KMS-11 (cell line): ENCODE results near the gene IL31RA.

ENCODE experiments used
- H2AFZ ChIP-seq: fragments of 200-600 bp; sonication (generic); 2 replicates; pipeline ENCODE4 v1.6.1; 2016; ENCODE audit warnings: antibody characterized with exemption, mixed run types, low read depth
- H3K27ac ChIP-seq: fragments of 200-600 bp; sonication (generic); 2 replicates; pipeline ENCODE4 v1.6.1; 2016; ENCODE audit warnings: mild to moderate bottlenecking, mixed run types
- H3K27me3 ChIP-seq: fragments of 200-600 bp; sonication (generic); 2 replicates; pipeline ENCODE4 v1.6.1; 2017; ENCODE audit warnings: mild to moderate bottlenecking, low read depth, mixed run types, moderate library complexity; ENCODE audit not compliant: insufficient read depth
- H3K36me3 ChIP-seq: fragments of 200-600 bp; sonication (generic); 2 replicates; pipeline ENCODE4 v1.6.1; 2017; ENCODE audit warnings: mild to moderate bottlenecking, mixed run types; ENCODE audit not compliant: insufficient read depth
- H3K4me1 ChIP-seq: fragments of 200-600 bp; sonication (generic); 2 replicates; pipeline ENCODE4 v1.6.1; 2016; ENCODE audit warnings: mild to moderate bottlenecking, low read depth, mixed run types; ENCODE audit not compliant: poor library complexity, severe bottlenecking
- H3K4me2 ChIP-seq: fragments of 200-600 bp; sonication (generic); 2 replicates; pipeline ENCODE4 v1.7.0; 2016; ENCODE audit warnings: mild to moderate bottlenecking, mixed run types
- H3K4me3 ChIP-seq: fragments of 200-600 bp; sonication (generic); IDR thresholded peaks from 2 replicates; pipeline ENCODE4 v1.6.1; 2017; ENCODE audit warnings: low read depth, low read length, mixed read lengths; ENCODE audit not compliant: insufficient read depth
- H3K79me2 ChIP-seq: fragments of 200-600 bp; sonication (generic); 2 replicates; pipeline ENCODE4 v1.6.1; 2016; ENCODE audit warnings: low read depth, mixed run types; ENCODE audit not compliant: insufficient read depth
- H3K9ac ChIP-seq: fragments of 200-600 bp; sonication (generic); 2 replicates; pipeline ENCODE4 v1.6.1; 2016; ENCODE audit warnings: mild to moderate bottlenecking, mixed run types
- H4K20me1 ChIP-seq: fragments of 200-600 bp; sonication (generic); 2 replicates; pipeline ENCODE4 v1.6.1; 2016; ENCODE audit warnings: mild to moderate bottlenecking, mixed run types; ENCODE audit not compliant: insufficient read depth
- TF ChIP-seq, protein P1 (sequence below): fragments of 200-600 bp; sonication (generic); conservative IDR thresholded peaks from 2 replicates; pipeline ENCODE4 v1.6.1; 2017; ENCODE audit warnings: low read depth, mild to moderate bottlenecking, antibody characterized with exemption, low read length, moderate library complexity, mixed read lengths

IL31RA gene

DNA sequence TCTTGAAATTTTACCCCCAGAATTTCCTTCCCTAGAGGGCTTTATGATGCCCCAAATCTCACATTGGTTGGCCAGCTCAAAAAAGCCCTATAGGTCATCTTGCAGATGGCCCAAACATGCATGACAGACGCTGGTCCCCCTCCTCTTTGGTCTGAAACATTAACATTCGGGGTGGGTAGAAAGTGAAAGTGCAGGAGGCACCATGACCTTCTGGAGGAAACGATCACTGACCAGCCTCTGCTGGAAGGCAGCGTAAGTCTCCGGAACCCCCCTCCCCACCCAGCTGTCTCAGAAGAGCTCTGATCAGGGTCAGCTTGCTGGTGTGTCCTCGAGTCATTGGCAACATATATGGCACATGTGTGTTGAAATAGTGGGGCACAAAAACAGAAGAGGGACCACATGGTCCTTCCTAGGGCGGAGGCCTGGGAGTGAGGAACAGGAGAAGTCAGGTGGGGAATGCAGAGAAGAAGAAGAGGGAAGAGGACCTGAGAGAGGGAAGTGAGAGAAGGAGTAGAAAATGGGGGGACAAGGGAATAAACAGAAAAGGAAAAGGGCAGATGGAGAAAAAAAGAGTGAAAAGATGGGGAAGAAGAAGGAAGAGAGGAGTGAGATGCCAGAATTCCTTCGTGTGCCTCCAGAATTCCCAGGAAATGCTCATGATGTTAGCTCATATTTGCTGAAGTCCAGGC, 46.2 kb downstream of the IL31RA start:
- H3K79me2 ChIP-seq: no peaks in the 10 kb centered on the region
- H3K27ac ChIP-seq: no peak overlapping the region
- H3K4me3 ChIP-seq: no peak overlapping the region
- no peaks in the 10 kb centered on the region for H4K20me1 ChIP-seq
- TF ChIP-seq, protein P1, sequence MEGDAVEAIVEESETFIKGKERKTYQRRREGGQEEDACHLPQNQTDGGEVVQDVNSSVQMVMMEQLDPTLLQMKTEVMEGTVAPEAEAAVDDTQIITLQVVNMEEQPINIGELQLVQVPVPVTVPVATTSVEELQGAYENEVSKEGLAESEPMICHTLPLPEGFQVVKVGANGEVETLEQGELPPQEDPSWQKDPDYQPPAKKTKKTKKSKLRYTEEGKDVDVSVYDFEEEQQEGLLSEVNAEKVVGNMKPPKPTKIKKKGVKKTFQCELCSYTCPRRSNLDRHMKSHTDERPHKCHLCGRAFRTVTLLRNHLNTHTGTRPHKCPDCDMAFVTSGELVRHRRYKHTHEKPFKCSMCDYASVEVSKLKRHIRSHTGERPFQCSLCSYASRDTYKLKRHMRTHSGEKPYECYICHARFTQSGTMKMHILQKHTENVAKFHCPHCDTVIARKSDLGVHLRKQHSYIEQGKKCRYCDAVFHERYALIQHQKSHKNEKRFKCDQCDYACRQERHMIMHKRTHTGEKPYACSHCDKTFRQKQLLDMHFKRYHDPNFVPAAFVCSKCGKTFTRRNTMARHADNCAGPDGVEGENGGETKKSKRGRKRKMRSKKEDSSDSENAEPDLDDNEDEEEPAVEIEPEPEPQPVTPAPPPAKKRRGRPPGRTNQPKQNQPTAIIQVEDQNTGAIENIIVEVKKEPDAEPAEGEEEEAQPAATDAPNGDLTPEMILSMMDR: no peak
- H3K9ac ChIP-seq: no peak overlapping the region
- H3K4me2 ChIP-seq: no peak overlapping the region
- no peaks in the 10 kb centered on the region for H3K4me1 ChIP-seq
- H2AFZ ChIP-seq: no peak overlapping the region
- no peaks in the 10 kb centered on the region for H3K36me3 ChIP-seq
- no peaks in the 10 kb centered on the region for H3K27me3 ChIP-seq

DNA sequence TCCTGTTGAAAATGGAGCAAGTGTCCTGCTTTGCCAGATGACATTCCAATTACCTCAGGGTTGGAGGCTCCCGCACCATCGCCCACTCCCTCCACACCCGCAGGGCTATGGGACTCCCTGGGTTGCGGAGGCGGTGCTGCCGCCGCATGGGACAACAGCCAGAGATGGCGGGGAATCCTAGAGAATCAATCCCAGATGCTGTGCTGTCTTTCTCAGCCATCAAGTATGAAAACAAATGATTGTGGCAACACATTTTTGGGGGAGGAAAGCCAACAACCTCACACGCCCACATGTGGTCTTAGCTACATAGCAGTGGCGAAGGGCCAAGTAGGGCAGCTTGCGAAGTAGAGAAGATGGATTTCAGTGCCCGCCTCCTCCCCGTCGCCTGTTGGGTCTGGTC, 46.7 kb downstream of the IL31RA start:
- H3K4me2 ChIP-seq: no peak overlapping the region
- H3K9ac ChIP-seq: no peak overlapping the region
- no peak overlapping the region for H2AFZ ChIP-seq
- no peak overlapping the region for H3K4me3 ChIP-seq
- H3K27ac ChIP-seq: no peak overlapping the region
- H3K79me2 ChIP-seq: no peaks in the 10 kb centered on the region
- H3K36me3 ChIP-seq: no peaks in the 10 kb centered on the region
- no peaks in the 10 kb centered on the region for H4K20me1 ChIP-seq
- TF ChIP-seq, protein P1: no peak
- H3K4me1 ChIP-seq: peaks cover 5% of the 10 kb centered on the region
- H3K27me3 ChIP-seq: no peaks in the 10 kb centered on the region

DNA sequence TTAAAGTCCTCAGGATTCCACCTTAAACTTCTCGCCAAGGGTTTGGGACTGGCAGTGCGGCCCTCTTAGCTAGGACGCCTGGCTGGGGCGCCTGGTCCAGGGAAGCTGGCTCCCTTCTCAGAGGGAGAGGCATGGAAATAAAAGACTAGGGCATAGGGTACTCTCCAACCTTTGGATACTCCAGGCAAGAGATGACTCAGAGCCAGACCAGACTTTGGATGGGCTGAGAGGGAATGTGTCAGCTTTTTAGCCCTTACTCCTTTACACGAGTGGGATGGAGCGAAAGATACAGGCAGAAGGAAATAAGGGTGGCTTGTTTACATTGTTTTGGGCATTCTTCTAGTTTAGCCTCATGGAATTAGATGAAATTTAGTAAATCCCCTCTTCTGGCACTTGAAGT, 48.2 kb downstream of the IL31RA start:
- H4K20me1 ChIP-seq: no peaks in the 10 kb centered on the region
- no peak overlapping the region for H3K4me2 ChIP-seq
- no peaks in the 10 kb centered on the region for H3K79me2 ChIP-seq
- H2AFZ ChIP-seq: no peak overlapping the region
- no peak overlapping the region for H3K9ac ChIP-seq
- TF ChIP-seq, protein P1: no peak
- H3K4me3 ChIP-seq: no peak overlapping the region
- H3K36me3 ChIP-seq: no peaks in the 10 kb centered on the region
- H3K4me1 ChIP-seq: peaks cover 17% of the 10 kb centered on the region
- H3K27me3 ChIP-seq: no peaks in the 10 kb centered on the region
- H3K27ac ChIP-seq: no peak overlapping the region

DNA sequence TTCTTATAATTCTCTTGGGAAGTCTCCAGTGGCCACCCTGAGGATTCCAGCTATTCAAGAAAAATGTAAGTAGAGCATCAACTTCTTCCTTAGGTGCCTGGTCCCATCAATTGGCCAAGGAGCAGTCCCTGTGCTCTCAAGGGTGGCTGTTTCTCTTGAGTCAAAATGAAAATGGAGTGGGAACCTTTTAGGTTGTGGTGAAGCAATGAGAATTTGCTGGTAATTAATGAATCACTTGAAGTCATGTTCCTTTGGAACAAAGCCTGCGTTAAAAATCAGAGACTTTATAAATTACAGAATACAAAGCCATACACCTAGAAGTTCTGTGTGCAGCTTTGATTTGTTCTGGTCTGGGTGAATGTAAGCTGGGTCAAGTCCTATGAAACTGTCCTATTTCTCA, 48.9 kb downstream of the IL31RA start:
- no peak overlapping the region for H3K4me3 ChIP-seq
- no peak overlapping the region for H3K4me2 ChIP-seq
- no peaks in the 10 kb centered on the region for H3K36me3 ChIP-seq
- no peak overlapping the region for H2AFZ ChIP-seq
- peaks cover 17% of the 10 kb centered on the region for H3K4me1 ChIP-seq
- H3K9ac ChIP-seq: no peak overlapping the region
- TF ChIP-seq, protein P1: no peak
- no peaks in the 10 kb centered on the region for H3K79me2 ChIP-seq
- no peaks in the 10 kb centered on the region for H3K27me3 ChIP-seq
- H3K27ac ChIP-seq: no peak overlapping the region
- no peaks in the 10 kb centered on the region for H4K20me1 ChIP-seq
